Measurements from ENCODE around the gene MAN1C1. TPM values are rescaled to one million over a fixed set of nuclear protein-coding genes. Genes with fewer than 3 reads are reported as not detected.
A peak's percentile ranks its signal among the peaks of the same experiment; 100 is the strongest.
"Not testable (repeated sequence)": the region's sequence is repeated elsewhere in the genome, so short reads cannot be mapped to it uniquely, and the experiment has no call there.

The MAN1C1 gene
- total RNA-seq, 2 donors from 2014 or later: 1.7 to 6.0 TPM

DNA sequence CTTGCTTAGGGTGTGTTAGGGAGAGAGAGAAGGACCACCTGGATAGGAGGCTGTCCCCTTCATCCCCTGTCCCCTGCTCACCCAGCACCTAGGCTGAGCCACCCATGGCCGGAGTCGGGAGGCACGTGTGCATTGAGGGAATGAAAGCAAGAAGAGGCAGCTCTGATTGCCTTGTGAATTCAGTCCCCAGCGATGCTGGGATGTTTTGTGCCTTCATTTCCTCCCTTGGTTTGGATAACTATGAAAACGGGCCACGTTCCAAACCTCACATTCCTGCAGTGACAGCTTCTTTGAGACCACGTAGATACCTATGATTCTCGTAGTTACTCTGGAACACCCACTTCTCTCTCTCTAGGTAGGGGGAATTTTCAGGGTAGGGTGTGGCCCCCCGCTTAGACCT, 67.1 kb downstream of the MAN1C1 start:
- DNase-seq: no peak
- intact Hi-C loops (cut with DNase I, micrococcal nuclease): loop anchor here in 1 of 2 donors (10.0 kb wide), 1 partner anchor 59 kb away; no protein-coding TSS in a partner anchor
- ATAC-seq: no peak

DNA sequence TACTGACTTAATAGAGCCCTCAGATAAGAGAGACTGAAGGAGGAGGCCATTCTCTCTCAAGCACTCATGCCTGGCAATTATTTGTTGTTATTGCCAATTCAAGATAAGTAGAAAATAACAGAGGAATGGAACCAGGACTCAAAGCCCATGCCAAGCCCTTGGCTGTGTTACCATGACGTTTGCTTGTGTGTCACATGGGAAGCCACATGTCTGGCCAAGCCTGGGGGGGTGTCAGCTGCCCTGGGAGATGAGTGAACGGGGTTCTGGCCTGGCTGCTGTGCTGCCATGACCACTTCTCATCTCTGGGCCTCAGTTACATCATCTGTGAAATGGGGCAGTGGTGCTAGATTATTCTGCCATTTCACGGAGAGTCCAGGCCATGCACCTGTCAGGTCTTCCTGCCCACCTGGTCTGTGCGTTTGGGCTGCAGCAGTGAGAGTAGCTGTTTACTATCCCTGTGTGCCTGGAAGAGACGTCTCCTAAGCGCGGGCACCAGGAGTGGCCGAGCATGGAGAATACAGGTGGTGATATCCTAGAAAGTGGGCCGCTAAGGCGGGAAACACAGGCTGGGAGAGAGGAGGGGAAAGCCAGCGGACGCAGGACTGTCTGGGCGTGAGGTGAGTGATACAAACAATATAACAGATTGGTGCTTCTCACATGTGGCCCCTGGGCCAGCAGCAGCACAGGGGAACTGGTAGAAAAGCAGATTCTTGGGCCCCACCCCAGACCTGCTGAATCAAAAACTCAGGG, 67.8 kb downstream of the MAN1C1 start:
- intact Hi-C loops (cut with DNase I, micrococcal nuclease): loop anchor here in 1 of 2 donors (10.0 kb wide), 1 partner anchor 60 kb away; no protein-coding TSS in a partner anchor
- ATAC-seq (no peak), DNase-seq (no peak)

DNA sequence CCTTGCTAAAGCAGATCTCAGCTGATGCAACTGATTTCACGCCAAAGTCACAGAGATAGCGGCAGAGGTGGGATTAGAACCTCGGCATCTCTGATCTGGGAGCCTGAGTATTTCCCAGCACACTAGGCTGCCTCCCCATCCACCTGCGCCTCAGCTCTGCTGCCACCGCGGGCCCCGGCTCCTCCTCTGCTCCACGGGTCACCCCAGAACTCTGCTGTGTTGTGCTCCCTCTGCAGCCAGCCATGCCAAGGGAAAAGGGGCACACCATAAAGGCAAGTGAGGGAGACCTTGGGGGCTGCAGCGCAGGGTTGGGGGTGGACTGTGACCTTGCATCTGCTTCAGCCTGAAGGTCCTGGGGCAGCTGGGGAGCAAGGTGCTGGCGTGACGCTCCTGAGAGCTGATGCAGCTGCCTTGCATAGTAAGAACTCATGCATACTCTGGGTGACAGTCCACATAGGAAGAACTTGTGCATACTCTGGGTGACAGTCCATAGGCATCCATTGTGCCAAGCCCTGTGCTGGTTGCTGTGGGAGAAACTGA, 68.7 kb downstream of the MAN1C1 start:
- ATAC-seq: no peak
- intact Hi-C loops (cut with DNase I, micrococcal nuclease): loop anchor here in 1 of 2 donors (10.0 kb wide), 1 partner anchor 60 kb away; no protein-coding TSS in a partner anchor

DNA sequence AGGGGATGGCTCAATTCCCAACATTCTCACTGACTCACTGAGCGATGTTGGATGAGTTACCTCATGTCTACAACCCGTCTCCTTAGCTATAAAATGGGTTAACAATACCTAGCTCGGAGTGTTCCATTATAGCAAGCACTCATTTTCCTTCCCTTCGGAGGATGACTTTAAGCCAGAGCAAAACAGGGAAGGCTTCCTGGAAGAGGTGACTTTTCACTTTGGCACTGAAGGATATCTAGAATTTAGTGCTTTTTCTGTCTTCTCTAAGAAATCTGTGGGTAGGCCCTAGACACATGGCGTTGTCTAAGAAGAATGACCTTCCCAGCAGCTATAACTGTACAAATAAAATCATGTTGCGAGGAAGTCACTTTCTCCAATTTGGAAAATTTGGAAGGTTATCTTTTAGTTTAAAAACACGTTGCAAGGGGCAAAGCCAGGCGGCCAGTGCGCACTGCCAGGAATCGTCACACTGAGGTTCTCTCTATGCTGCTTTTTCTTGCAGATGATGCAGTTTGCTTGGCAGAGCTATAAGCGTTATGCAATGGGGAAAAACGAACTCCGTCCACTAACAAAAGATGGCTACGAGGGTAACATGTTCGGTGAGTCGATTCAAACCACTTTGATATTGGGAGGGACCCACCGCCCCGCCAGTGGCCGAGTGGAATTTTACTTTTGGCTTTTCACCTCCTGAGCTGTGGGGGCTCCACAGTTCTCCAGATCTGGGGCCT, 69.5 kb downstream of the MAN1C1 start:
- no peak for DNase-seq
- no peak for ATAC-seq
- intact Hi-C loops (cut with DNase I, micrococcal nuclease): loop anchor here in 1 of 2 donors (10.0 kb wide), 1 partner anchor 61 kb away; no protein-coding TSS in a partner anchor

More for the DNA sequence above, 68.7 kb downstream of the MAN1C1 start:
- no peak for DNase-seq

- DNase-seq (no peak), ATAC-seq (no peak)
- intact Hi-C loops (cut with DNase I, micrococcal nuclease): loop anchor here in 1 of 2 donors (10.0 kb wide), 1 partner anchor 63 kb away; no protein-coding TSS in a partner anchor
Measured at GRCh38 chr1:25687221-25688017, 70.8 kb downstream of the MAN1C1 start.

GRCh38 chr1:25688390-25689119, 72.0 kb downstream of the MAN1C1 start:
- DNase-seq (peak in 1 of 2 donors; percentile 41), ATAC-seq (peak; percentile 95)
- intact Hi-C loops (cut with DNase I, micrococcal nuclease): loop anchor here in 1 of 2 donors (10.0 kb wide), 1 partner anchor 64 kb away; no protein-coding TSS in a partner anchor

DNA sequence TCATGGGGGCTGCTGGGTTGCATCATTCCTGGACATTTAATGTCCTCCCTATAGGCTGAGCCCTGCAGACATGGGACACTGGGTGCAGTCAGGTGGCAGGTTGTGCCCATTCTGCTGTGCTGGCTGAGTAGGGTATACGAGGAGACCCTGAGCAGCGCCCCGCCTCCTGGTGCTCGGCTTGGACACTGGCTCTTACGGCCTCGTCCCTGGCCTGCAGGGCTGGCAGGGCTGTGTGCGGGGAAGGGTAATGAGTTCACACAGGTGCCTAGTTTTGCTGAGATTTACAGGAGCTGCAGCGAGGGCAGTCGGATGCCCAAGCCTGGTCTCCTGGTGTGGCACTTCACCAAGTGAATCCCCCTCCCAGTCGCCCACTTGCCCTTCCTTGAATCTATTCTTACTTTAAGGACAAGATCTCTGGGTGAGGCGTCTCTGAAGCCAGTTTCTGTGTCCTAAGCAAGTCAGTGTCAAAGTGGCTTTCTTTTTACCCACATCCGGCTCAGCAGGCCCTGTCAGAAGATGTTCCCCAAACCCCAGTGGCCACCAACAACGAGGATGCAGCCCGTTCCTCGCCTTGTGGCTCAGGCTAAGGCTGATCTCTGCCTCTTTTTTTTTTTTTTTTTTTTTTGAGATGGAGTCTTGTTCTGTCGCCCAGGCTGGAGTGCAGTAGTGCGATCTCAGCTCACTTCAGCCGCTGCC, 73.2 kb downstream of the MAN1C1 start:
- no peak for DNase-seq
- no peak for ATAC-seq
- intact Hi-C loops (cut with DNase I, micrococcal nuclease): loop anchor here in 1 of 2 donors (10.0 kb wide), 1 partner anchor 65 kb away; no protein-coding TSS in a partner anchor

DNA sequence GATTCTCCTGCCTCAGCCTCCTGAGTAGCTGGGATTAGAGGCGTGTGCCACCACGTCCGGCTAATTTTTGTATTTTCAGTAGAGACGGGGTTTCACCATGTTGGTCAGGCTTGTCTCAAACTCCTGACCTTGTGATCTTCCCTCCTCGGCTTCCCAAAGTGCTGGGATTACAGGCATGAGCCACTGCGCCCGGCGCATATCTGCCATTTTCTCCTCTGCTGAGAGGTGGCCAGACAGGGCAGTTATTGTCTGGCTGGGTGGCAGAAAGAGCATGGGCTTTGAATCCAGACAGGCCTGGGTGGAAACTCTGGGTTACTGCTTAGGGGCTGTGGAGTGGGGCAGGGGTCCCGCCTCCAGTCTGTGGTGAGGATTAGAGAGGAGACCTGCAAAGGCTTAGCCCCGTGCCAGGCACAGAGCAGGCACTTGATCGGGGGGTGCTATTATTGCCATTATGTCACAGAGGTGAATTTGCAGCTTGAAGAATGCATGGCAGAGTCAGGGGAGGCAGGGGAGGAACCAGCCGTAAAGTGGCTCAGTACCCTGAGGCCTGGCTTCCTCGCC, 73.9 kb downstream of the MAN1C1 start:
- ATAC-seq: no peak
- intact Hi-C loops (cut with DNase I, micrococcal nuclease): no loop called here
- no peak for DNase-seq

DNA sequence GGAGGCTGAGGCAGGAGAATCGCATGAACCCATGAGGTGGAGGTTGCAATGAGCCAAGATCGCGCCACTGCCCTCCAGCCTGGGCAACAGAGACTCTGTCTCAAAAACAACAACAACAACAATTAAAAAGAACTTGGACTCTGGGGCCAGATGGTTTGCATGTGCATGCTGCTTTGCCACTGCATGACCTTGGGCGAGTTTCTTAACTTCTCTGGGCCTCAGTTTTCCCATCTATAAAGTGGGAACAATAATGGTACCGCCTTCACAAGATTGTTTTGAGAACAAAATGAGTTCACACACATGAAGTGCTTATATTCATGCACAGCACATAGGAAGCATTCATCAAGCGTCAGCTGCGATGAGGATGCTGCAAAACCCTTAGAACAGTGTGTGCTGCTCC, 74.6 kb downstream of the MAN1C1 start:
- intact Hi-C loops (cut with DNase I, micrococcal nuclease): no loop called here
- no peak for DNase-seq
- ATAC-seq: no peak

- no peak for ATAC-seq
- no peak for DNase-seq
- intact Hi-C loops (cut with DNase I, micrococcal nuclease): no loop called here
Measured at GRCh38 chr1:25692560-25692959, 76.0 kb downstream of the MAN1C1 start.

DNA sequence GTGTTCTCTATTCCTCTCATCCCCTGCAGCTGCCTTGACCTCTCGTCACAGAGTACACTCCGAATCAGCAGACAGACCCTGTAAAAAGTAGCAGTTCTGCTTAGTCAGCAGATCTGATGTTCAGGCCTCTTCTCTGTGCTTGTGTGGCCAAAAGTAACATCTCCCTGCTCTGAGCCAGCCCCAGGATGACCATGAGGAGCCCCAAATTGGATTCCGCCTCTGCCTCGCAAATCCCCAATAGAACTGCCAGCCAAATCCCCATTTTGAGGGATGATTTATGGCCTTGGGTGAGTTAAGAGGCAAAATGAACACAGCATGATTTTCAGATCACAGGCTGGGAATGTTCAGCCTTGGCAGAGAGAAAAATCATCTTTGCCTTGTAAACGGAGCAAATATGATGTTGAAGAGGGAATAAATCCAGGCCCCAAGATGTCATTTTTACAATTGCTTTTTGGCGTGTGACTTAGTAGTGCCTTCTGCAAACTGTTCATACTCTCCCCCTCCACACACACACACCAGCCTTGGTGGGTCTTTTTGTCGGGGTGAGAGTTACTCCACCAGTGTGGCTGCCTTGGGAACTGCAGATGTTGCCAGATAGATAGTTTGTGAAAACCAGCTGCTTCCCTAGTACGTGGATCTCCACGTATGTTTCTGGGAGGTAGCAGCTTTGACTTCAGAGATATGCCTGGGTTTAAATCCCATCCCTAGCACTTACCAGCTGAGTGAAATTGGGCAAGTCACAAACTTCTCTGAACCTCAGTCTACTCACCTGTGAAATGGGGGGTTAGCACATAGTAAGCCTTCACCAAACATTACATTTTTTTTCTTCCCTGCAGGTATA, 77.8 kb downstream of the MAN1C1 start:
- DNase-seq (peak in 1 of 2 donors; percentile 57), ATAC-seq (peak; percentile 13)
- intact Hi-C loops (cut with DNase I, micrococcal nuclease): no loop called here

DNA sequence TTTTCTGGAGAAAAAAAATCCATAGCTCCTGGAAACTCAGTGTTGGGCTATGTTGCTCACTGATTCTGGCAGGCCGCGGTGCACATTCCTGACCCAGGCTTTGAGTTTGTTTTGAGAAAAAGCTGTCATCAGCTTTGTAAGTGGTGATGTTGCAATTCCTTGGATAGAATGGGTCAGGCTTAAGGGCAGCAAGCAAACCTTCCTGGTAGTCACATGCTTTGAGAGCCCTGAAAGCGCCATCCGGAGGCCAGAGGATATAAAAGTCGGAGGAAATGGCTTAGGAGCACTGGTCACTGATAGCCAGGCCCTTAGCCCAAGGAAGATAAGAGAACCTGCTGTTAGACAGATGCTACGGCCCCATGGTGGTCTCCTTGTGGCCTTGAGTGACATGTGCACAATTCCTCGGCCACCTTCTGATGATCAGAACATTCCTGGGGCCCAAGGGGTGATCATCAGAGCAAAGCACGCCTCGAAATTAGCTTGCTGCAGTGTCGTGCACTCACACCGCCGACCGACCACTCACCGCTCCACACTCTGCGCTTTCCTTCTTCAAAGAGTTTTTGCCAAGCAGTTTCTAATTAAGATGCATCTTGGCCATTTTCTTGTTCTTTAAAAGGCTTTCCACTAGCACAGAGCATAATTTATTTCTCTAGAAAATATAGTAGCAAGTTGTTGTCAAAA, 78.6 kb downstream of the MAN1C1 start:
- DNase-seq (peak; percentile 47 to 64), ATAC-seq (peak; percentile 63)
- intact Hi-C loops (cut with DNase I, micrococcal nuclease): no loop called here

DNA sequence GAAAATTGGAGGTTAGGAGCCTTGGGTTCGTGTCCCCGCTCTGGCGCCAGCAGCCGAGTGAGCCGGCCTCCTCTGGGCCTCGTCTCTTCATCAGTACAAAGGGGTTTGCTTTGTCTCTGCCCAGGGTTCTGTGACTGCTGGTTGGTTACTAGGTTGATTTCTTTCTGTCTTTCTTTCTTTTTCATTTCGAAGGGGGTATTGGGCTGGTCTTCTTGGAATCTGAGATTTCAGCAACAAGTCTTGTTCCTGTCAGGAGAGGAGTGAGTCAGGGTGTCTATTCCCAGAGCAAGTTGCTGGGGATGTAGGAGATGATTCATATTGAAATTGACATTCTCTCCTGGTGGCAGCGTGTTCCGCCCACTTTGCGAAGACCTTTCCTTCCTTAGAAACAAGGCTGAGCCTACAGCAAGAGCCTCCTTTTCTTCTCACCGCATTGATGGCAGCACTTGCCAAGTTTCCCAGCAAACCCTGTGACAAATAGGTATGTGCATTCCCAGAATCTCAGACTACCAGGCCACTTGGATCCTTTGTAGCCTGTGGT, 79.2 kb downstream of the MAN1C1 start:
- DNase-seq (no peak), ATAC-seq (no peak)
- intact Hi-C loops (cut with DNase I, micrococcal nuclease): no loop called here

DNA sequence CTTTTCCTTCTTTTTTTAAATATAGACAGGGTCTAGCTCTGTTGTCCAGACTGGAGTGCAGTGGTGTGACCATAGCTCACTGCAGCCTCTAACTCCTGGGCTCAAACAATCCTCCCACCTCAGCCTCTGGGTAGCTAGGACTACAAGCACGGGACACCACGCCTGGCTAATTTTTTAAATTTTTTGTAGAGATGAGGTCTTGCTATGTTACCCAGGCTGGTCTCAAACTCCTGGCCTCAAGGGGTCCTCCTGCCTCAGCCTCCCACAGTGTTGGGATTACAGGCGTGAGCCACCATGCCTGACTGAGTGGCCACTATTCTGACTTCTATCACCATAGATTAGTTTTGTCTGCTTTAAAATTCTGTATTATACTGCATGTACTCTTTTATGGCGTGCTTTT, 80.1 kb downstream of the MAN1C1 start:
- ATAC-seq; intact Hi-C loops (cut with DNase I, micrococcal nuclease); DNase-seq: not testable (repeated sequence)

DNA sequence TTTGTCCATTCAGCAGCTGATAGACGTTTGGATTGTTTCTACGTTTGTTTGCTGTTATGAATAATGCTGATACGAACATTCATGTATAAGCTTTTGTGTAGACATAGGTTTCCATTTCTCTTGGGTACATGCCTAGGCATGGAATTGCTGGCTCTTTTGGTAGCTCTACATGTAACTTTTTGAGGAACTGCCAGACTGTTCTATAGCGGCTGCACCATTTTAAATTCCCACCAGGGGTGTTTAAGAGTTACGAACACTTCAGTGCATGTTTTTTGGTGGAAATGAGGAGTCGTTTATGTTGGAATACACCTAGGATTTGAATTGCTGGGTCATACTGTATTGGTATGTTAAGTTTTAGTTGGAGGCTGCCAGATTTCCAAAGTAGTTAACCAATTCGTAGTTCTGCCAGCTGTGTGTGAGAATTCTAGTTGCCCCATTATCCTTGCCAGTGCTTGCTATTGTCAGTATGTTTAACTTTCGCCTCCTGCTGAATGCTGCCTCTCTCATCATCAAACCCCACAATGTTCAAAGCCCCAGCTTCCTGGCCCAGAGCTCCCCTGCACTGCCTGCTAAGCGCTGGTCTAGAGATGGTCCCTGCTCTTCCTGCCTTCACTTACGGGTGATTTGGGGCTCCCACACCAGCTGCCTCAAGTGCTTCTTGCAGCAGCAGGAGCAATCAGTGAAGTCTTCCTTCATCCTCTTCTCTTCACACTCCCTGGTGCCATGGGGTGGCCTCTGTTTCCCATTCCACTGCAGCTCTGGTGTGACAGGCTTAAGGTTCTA, 81.0 kb downstream of the MAN1C1 start:
- intact Hi-C loops (cut with DNase I, micrococcal nuclease): no loop called here
- DNase-seq (no peak), ATAC-seq (no peak)

All from left colon (tissue), 2 donors.